Right atrium auricular region (tissue), 2 donors: Measurements from ENCODE around the gene RBPMS2. TPM values are rescaled to one million over a fixed set of nuclear protein-coding genes. Genes with fewer than 3 reads are reported as not detected.

Experiments used
- DNase-seq: peaks from one replicate; pipeline ENCODE4 v3.0.0-alpha.2; 2019; ENCODE audit warnings: low spot score
- H3K27ac ChIP-seq, 2 donors: fragments of 200-600 bp; sonication (generic); 1 replicate in 1 of 2; 2 replicates in 1 of 2; pipeline ENCODE4 v1.5.1; 2016 to 2019
- H3K27me3 ChIP-seq, 2 donors: fragments of 200-600 bp; sonication (generic); one replicate each; pipeline versions ENCODE4 v1.5.1 to v1.6.0; 2017 to 2019
- H3K36me3 ChIP-seq: fragments of 200-600 bp; sonication (generic); one replicate; pipeline ENCODE4 v1.5.1; 2016
- H3K4me1 ChIP-seq, 2 donors: fragments of 200-600 bp; sonication (generic); one replicate each; pipeline versions ENCODE4 v1.5.1 to v1.6.0; 2017 to 2019
- H3K4me3 ChIP-seq, 2 donors: fragments of 200-600 bp; sonication (generic); 1 replicate in 1 of 2; 2 replicates in 1 of 2; pipeline ENCODE4 v1.5.1; 2017 to 2019; ENCODE audit warnings: mild to moderate bottlenecking in 1 of 2, moderate library complexity in 1 of 2
- H3K9me3 ChIP-seq, 2 donors: fragments of 200-600 bp; sonication (generic); one replicate each; pipeline ENCODE4 v1.5.1; 2019
- total RNA-seq, 2 donors: library from RNA; depleted of rRNA; stranded (reverse); fragments of >200 nt; gene quantifications; one replicate each; pipeline ENCODE4 v1.1.0, GENCODE V29; 2016
- TF ChIP-seq, protein P1 (sequence below), 2 donors: fragments of 200-600 bp; sonication (generic); IDR thresholded peaks; one replicate each; pipeline ENCODE4 v1.5.1; 2019; ENCODE audit warnings: antibody characterized with exemption in 2 of 2

The RBPMS2 gene
- total RNA-seq, 2 donors from 2014 or later: 84.2 to 85.0 TPM

DNA sequence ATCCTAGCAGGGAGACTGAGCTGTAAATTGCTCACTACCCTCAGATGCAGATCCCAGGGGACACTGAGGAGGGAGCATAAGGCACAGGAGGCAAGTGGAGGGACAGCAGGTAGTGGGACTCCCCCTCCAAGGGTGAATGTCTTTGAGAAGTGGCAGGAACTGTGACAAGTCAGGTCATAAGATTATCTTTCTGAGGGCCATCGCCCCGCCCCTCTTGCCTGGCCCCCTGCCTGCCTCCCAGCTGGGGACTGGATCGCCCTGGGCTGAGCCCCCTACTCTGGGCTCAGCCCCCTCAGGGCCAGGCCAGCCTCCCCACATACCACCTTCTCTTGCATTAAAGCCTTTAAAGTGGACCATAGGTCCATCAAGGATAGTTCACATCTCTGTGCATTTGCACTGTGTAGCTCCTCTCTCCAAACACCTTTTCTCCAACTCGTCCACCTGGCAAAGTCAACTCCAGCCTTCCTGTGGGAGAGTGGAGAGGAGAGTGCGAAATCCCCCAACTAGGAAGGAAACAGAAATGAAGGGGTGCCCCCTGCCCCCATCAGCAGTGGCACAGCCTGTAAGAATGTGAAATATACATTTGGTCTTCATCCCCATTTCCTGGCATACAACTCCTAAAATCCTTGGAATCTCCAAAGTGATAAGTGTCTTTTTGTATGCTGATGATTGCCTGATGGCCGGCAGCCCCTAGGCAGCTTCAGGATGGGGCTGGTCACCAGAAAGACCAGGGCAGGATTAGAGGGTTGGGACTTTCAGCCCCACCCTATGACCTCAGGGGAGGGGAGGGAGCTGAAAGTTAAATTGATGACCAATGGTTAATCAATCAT lies 35.3 kb upstream of the RBPMS2 start:
- Histone ChIP-seq H3K27ac (no peak overlapping the region), H3K9me3 (no peaks in the 10 kb centered on the region), H3K4me3 (no peak overlapping the region), H3K4me1 (peaks cover 0 to 25% of the 10 kb centered on the region in 2 donors), H3K27me3 (no peaks in the 10 kb centered on the region), H3K36me3 (no peaks in the 10 kb centered on the region)
- no peak for DNase-seq
- TF ChIP-seq, protein P1, sequence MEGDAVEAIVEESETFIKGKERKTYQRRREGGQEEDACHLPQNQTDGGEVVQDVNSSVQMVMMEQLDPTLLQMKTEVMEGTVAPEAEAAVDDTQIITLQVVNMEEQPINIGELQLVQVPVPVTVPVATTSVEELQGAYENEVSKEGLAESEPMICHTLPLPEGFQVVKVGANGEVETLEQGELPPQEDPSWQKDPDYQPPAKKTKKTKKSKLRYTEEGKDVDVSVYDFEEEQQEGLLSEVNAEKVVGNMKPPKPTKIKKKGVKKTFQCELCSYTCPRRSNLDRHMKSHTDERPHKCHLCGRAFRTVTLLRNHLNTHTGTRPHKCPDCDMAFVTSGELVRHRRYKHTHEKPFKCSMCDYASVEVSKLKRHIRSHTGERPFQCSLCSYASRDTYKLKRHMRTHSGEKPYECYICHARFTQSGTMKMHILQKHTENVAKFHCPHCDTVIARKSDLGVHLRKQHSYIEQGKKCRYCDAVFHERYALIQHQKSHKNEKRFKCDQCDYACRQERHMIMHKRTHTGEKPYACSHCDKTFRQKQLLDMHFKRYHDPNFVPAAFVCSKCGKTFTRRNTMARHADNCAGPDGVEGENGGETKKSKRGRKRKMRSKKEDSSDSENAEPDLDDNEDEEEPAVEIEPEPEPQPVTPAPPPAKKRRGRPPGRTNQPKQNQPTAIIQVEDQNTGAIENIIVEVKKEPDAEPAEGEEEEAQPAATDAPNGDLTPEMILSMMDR (IDR thresholded peaks at IDR 0.05): no peak

DNA sequence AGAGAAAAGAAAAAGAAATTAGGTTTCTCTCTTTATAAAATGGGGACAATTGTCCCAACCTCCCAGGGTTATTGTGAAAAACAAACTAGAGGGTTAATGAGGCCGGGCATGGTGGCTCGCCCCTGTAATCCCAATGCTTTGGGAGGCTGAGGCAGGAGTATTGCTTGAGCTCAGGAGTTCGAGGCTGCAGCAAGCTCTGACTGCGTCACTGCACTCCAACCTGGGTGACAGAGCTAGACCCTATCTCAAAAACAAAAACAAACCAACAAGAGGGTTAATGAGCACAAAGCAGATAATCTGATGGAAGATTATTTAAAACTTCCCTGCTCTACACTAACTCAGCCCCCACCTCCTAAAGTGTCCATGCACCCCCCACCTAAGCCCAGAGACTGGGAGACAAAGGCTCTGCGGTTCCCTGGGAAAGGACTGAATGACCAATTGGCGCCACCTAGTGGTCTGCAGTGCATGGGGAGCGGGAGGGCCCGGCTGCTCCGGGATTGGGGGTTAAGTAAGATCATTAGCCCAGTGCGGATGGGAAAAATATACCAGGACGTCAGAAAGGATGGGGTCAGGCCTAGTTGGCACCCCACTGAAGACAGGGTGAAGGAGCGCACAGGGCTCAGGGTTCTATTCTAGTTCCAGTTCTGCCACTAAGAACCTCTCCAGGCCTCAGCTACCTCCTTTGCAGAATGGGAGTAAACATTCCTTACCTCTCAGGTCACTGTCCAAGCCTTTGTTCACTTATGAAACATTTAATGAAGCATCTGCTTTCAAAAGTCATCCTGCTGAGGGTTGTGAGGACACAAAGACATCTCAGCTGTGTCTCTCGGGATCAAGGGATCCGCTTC lies 34.5 kb upstream of the RBPMS2 start:
- H3K36me3 ChIP-seq: no peaks in the 10 kb centered on the region
- H3K4me3 ChIP-seq: no peak overlapping the region
- TF ChIP-seq, protein P1 (IDR thresholded peaks at IDR 0.05): peak; percentile 76 to 97
- H3K4me1 ChIP-seq: peaks cover 0 to 25% of the 10 kb centered on the region in 2 donors
- no peaks in the 10 kb centered on the region for H3K27me3 ChIP-seq
- no peak overlapping the region for H3K27ac ChIP-seq
- peak; percentile 82 for DNase-seq
- no peaks in the 10 kb centered on the region for H3K9me3 ChIP-seq

DNA sequence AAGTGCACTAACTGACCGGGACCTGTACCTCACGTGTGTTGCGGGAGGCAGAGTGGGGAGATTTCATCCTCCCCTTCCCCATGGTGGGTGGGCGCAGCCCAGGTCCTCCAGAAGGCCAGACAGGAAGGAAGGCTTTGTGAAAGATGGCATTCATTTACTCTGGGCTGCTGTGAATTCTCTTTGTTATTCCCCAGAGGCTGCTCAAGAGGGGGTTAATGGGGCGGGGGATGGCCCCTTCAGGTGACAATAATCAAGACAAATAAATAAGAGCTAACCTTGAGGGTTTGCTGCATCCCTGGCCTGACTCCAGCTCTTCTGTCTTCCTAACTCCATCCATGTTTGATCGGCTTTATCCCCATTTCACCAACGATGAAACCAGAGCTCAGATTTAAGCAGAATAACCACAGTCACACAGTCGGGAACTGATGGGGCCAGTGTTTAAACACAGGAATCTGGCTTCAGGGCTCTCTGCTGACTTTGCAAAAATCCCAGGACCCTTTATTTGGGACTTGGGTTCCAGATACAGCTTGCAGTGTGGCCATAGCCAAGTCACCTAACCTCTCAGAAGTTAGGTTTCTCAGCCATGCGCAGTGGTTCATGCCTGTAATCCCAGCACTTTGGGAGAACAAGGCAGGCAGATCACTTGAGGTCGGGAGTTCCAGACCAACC lies 33.5 kb upstream of the RBPMS2 start:
- Histone ChIP-seq H3K4me3 (no peak overlapping the region), H3K9me3 (no peaks in the 10 kb centered on the region), H3K4me1 (peaks cover 0 to 25% of the 10 kb centered on the region in 2 donors), H3K36me3 (no peaks in the 10 kb centered on the region), H3K27me3 (no peaks in the 10 kb centered on the region), H3K27ac (no peak overlapping the region)
- TF ChIP-seq, protein P1 (IDR thresholded peaks at IDR 0.05): no peak
- DNase-seq: no peak

DNA sequence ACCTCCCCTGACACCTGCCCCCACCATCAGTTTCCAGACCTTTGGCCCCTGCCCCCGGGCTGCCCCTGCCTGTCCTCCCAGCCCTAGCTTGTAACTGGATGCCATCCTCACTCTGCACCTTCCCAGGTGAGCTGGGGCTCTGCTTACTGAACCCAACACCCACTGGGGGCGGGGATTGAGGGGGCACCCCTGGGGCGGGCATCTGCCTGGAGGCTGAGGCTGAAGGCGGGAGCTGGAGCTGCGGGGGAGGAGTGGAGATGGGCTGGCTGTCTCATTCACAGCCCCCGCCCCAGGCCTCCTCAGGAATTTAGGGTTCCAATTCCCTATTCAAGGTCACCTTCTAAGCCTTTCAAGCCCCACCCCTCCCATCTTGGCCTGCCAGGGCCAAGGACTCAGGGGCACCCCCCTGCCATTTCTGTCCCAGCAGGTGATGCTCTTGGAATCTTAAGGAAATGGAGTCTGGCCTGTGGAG lies 32.4 kb upstream of the RBPMS2 start:
- TF ChIP-seq, protein P1 (IDR thresholded peaks at IDR 0.05): no peak
- peak overlapping the region; percentile 58 to 62 for H3K27ac ChIP-seq
- H3K4me1 ChIP-seq: peaks cover 0 to 22% of the 10 kb centered on the region in 2 donors
- no peaks in the 10 kb centered on the region for H3K9me3 ChIP-seq
- H3K4me3 ChIP-seq: no peak overlapping the region
- no peak for DNase-seq
- H3K27me3 ChIP-seq: no peaks in the 10 kb centered on the region
- no peaks in the 10 kb centered on the region for H3K36me3 ChIP-seq

DNA sequence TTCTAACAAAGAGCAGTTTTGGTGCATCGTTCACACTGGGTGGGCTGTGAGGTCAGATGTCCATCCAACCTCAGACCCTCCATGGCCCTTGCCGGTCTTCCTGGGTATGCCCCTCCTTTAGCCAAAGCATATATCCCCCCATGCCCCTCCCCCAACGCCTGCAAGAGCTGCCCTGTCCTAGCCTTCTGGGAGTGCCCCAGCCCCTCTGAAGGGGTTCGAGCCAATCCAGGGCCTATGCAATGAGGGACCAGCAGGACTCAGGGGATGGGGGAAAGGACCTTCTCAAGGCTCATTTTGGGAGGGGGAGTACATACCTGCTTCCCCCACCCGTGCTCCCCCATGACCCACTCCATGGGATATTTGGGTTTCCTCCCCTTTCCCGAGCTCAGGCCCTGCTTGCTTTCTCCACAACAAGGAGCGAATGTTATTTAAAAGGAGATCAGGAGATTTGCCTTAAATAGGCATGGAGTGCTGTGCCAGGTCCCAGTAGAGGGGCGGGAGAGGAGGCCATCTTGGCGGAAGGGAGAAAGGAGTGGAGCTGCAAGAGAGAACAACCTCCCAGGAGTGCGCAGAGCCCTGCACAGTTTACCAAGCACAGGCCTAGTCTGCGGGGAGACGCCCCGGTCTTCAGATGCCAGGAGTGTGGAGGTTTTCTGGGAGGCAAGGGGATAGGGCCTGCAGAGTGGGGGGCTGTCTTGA lies 31.8 kb upstream of the RBPMS2 start:
- Histone ChIP-seq H3K4me3 (no peak overlapping the region), H3K27ac (peak overlapping the region; percentile 58 to 62), H3K4me1 (peaks cover 0 to 28% of the 10 kb centered on the region in 2 donors), H3K27me3 (no peaks in the 10 kb centered on the region), H3K36me3 (no peaks in the 10 kb centered on the region), H3K9me3 (no peaks in the 10 kb centered on the region)
- DNase-seq: no peak
- TF ChIP-seq, protein P1 (IDR thresholded peaks at IDR 0.05): no peak
